HCT116 (cell line): Measurements from ENCODE around the gene RBM33. TPM values are rescaled to one million over a fixed set of nuclear protein-coding genes. Genes with fewer than 3 reads are reported as not detected.

Experiments used
- ATAC-seq: fragments of 200-7000 bp; cut with Tn5 transposase; 2 replicates; pipeline ENCODE4 v1.9.1; 2020; ENCODE audit warnings: mild to moderate bottlenecking, moderate library complexity
- BruUV-seq: library from RNA; stranded (reverse); fragments of 400-500 nt; replicated peaks from 2 replicates; lab custom pipeline; 2021; lab: Mats Ljungman, UMichigan
- CTCF ChIA-PET: fragments of 300-600 bp; sonication (Branson Sonifier 250); formaldehyde crosslinking; loops from one replicate; lab custom pipeline; 2021; ENCODE audit warnings: antibody characterized with exemption; lab: Charles Lee
- POLR2A ChIA-PET: fragments of 300-600, 350-600 bp; sonication (Branson Sonifier 250); formaldehyde crosslinking; loops from one replicate; lab custom pipeline; 2021; ENCODE audit warnings: antibody characterized with exemption; lab: Charles Lee
- RAD21 ChIA-PET, 2 experiments: fragments of 300-600 bp; sonication (Branson Sonifier 250); formaldehyde crosslinking; loops; one replicate each; lab custom pipeline; 2023; ENCODE audit warnings: low total read pairs in 2 of 2; ENCODE audit not compliant: uncharacterized antibody in 2 of 2, unreplicated experiment in 2 of 2, low non-redundant PET in 1 of 2; lab: Charles Lee
- DNase-seq: peaks from one replicate; pipeline ENCODE4 v3.0.0-alpha.2; 2010; ENCODE audit warnings: low read depth, low spot score
- H2AFZ ChIP-seq: fragments of 200-600 bp; shearing (Covaris generic), sonication (generic); 2 replicates; pipeline ENCODE4 v1.6.1; 2017; ENCODE audit warnings: low read depth, mixed run types, mixed read lengths, antibody characterized with exemption, low read length; ENCODE audit not compliant: poor library complexity, severe bottlenecking
- H3K27ac ChIP-seq: 2 replicates; pipeline ENCODE4 v1.5.1; 2012; ENCODE audit warnings: low read depth, low read length
- H3K27me3 ChIP-seq: fragments of 200-600 bp; sonication (generic); 2 replicates; pipeline ENCODE4 v1.6.1; 2016; ENCODE audit warnings: mixed run types, low read length, mixed read lengths; ENCODE audit not compliant: insufficient read depth
- H3K36me3 ChIP-seq, 2 experiments: fragments of 200-500 bp in 1 of 2; fragments of 200-600 bp in 1 of 2; sonication (Bioruptor generic) in 1 of 2; sonication (generic) in 1 of 2; 2 replicates each; pipeline versions ENCODE4 v1.5.1 to v1.6.1; 2014 to 2016; ENCODE audit warnings: low read length in 2 of 2, inconsistent platforms in 1 of 2, mixed read lengths in 1 of 2, mixed run types in 1 of 2; ENCODE audit not compliant: insufficient read depth in 2 of 2, control insufficient read depth in 1 of 2
- H3K4me1 ChIP-seq, 2 experiments: fragments of 200-600 bp in 1 of 2; sonication (generic) in 1 of 2; 2 replicates each; pipeline versions ENCODE4 v1.5.1 to v1.6.1; 2012 to 2017; ENCODE audit warnings: low read length in 2 of 2, inconsistent platforms in 1 of 2, mild to moderate bottlenecking in 1 of 2, mixed read lengths in 1 of 2, mixed run types in 1 of 2, moderate library complexity in 1 of 2; ENCODE audit not compliant: insufficient read depth in 2 of 2, control insufficient read depth in 1 of 2
- H3K4me2 ChIP-seq: fragments of 200-600 bp; sonication (generic); 2 replicates; pipeline ENCODE4 v1.6.1; 2017; ENCODE audit warnings: mixed run types, low read length, mixed read lengths
- H3K4me3 ChIP-seq, 2 experiments: fragments of 200-600 bp in 1 of 2; sonication (generic) in 1 of 2; replicated peaks in 1 of 2; 2 replicates each; pipeline ENCODE4 v1.5.1; 2011 to 2016; ENCODE audit warnings: low read length in 2 of 2, control low read depth in 1 of 2, low read depth in 1 of 2, mild to moderate bottlenecking in 1 of 2, mixed read lengths in 1 of 2, mixed run types in 1 of 2
- H3K79me2 ChIP-seq: fragments of 200-600 bp; sonication (generic); 2 replicates; pipeline ENCODE4 v1.6.1; 2017; ENCODE audit warnings: mild to moderate bottlenecking, mixed run types, low read length, moderate library complexity, mixed read lengths; ENCODE audit not compliant: insufficient read depth
- H3K9ac ChIP-seq: fragments of 200-600 bp; sonication (generic); 2 replicates; pipeline ENCODE4 v1.6.1; 2016; ENCODE audit warnings: low read length, mixed read lengths
- H3K9me2 ChIP-seq: fragments of 200-600 bp; sonication (generic), shearing (Covaris generic); 2 replicates; pipeline ENCODE4 v1.6.1; 2017; ENCODE audit warnings: mixed run types, mild to moderate bottlenecking, moderate library complexity; ENCODE audit not compliant: insufficient read depth
- H3K9me3 ChIP-seq, 2 experiments: fragments of 200-500 bp in 1 of 2; fragments of 200-600 bp in 1 of 2; sonication (Bioruptor generic) in 1 of 2; sonication (generic) in 1 of 2; 2 replicates each; pipeline ENCODE4 v1.6.1; 2014 to 2017; ENCODE audit warnings: low read length in 2 of 2, mixed read lengths in 2 of 2, inconsistent platforms in 1 of 2, low read depth in 1 of 2, mild to moderate bottlenecking in 1 of 2, mixed run types in 1 of 2, moderate library complexity in 1 of 2; ENCODE audit not compliant: control insufficient read depth in 1 of 2, insufficient read depth in 1 of 2
- H4K20me1 ChIP-seq: fragments of 200-600 bp; sonication (generic), shearing (Covaris generic); 2 replicates; pipeline ENCODE4 v1.6.1; 2017; ENCODE audit warnings: mixed run types, mild to moderate bottlenecking, moderate library complexity; ENCODE audit not compliant: insufficient read depth
- CBX3 ChIP-seq: IDR thresholded peaks from 2 replicates; pipeline ENCODE4 v1.6.1; 2012; ENCODE audit warnings: low read depth
- EZH2 ChIP-seq: fragments of 200-600 bp; sonication (generic); IDR thresholded peaks from 2 replicates; pipeline ENCODE4 v1.6.1; 2017; ENCODE audit warnings: antibody characterized with exemption, mixed run types
- EZH2phosphoT487 ChIP-seq: fragments of 200-600 bp; IDR thresholded peaks from 2 replicates; pipeline ENCODE4 v1.6.1; 2018; ENCODE audit warnings: antibody characterized with exemption, borderline replicate concordance
- FOSL1 ChIP-seq: IDR thresholded peaks from 2 replicates; pipeline ENCODE4 v1.6.1; 2012; ENCODE audit warnings: low read depth
- JUND ChIP-seq: IDR thresholded peaks from 2 replicates; pipeline ENCODE4 v1.6.1; 2012
- POLR2A ChIP-seq: IDR thresholded peaks from 2 replicates; pipeline ENCODE4 v1.7.0; 2011; ENCODE audit warnings: borderline replicate concordance; ENCODE audit not compliant: insufficient read depth, insufficient read length; ENCODE audit errors: extremely low read depth
- POLR2AphosphoS5 ChIP-seq: IDR thresholded peaks from 2 replicates; pipeline ENCODE4 v1.6.1; 2011; ENCODE audit warnings: mild to moderate bottlenecking, low read depth, low read length, moderate library complexity
- RAD21 ChIP-seq: IDR thresholded peaks from 2 replicates; pipeline ENCODE4 v1.6.1; 2012; ENCODE audit warnings: low read depth, mild to moderate bottlenecking
- SIN3A ChIP-seq: IDR thresholded peaks from 2 replicates; pipeline ENCODE4 v1.6.1; 2012; ENCODE audit warnings: low read depth
- SP1 ChIP-seq: IDR thresholded peaks from 2 replicates; pipeline ENCODE4 v1.6.1; 2012; ENCODE audit warnings: low read depth
- SRF ChIP-seq: IDR thresholded peaks from 2 replicates; pipeline ENCODE4 v1.6.1; 2012; ENCODE audit warnings: low read depth
- TCF7L2 ChIP-seq: IDR thresholded peaks from 2 replicates; pipeline ENCODE4 v1.7.0; 2011; ENCODE audit warnings: borderline replicate concordance, inconsistent platforms; ENCODE audit not compliant: insufficient read depth, insufficient read length; ENCODE audit errors: extremely low read depth
- ZFX ChIP-seq: fragments of 450-650 bp; IDR thresholded peaks from 2 replicates; pipeline ENCODE4 v1.6.1; 2017
- ZNF274 ChIP-seq: fragments of 200-500 bp; sonication (Bioruptor generic); IDR thresholded peaks from 2 replicates; pipeline ENCODE4 v1.6.1; 2014; ENCODE audit warnings: mild to moderate bottlenecking, low read depth, low read length, inconsistent platforms
- intact Hi-C: fragments of 100-400 bp; cut with micrococcal nuclease; formaldehyde crosslinking; loops from 2 replicates; pipeline ENCODE4 v1.10.0; 2022
- total RNA-seq: library from RNA; stranded (reverse); gene quantifications from one replicate; pipeline ENCODE4 v1.2.1, GENCODE V29; 2021; ENCODE audit not compliant: unreplicated experiment
- TF ChIP-seq, protein P1 (sequence below), 3 experiments: fragments of 200-600 bp in 1 of 3; sonication (generic) in 1 of 3; IDR thresholded peaks in 2 of 3; conservative IDR thresholded peaks in 1 of 3; 2 replicates each; pipeline ENCODE4 v1.5.1; 2012 to 2017; ENCODE audit warnings: low read depth in 2 of 3, low read length in 2 of 3, antibody characterized with exemption in 1 of 3, borderline replicate concordance in 1 of 3, control low read depth in 1 of 3, mild to moderate bottlenecking in 1 of 3, mixed read lengths in 1 of 3, mixed run types in 1 of 3, moderate library complexity in 1 of 3; ENCODE audit not compliant: insufficient read depth in 1 of 3
- TF ChIP-seq, protein P2 (sequence below): IDR thresholded peaks from 2 replicates; pipeline ENCODE4 v1.6.1; 2012

The RBM33 gene
- total RNA-seq, 1 experiment from 2014 or later: 64.3 TPM

DNA sequence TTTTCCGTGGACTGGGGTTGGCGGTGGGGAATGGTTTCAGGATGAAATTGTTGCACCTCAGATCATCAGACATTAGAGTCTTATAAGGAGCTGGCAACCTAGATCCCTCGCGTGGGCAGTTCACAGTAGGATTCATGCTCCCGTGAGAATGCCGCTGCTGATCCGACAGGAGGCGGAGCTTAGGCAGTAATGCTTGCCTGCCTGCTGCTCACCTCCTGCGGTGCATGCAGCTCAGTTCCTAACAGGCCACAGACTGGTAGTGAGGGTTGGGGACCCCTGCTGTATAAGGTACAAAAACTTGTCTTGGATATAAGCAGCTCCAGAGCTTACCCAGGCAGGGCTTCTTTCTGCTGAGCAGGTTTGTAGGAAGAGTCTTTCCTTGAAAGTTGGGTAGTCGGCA, 113.9 kb downstream of the RBM33 start:
- no peaks in the 10 kb centered on the region for H3K27me3 ChIP-seq
- no peak for DNase-seq
- ChIA-PET CTCF (no interaction called here), POLR2A (no interaction called here), RAD21 (no interaction called here)
- H3K4me3 ChIP-seq: no peak overlapping the region
- no peak overlapping the region for H3K27ac ChIP-seq
- H4K20me1 ChIP-seq: no peaks in the 10 kb centered on the region; the same call in none of the 2 replicates
- no peaks in the 10 kb centered on the region; a peak in 1 of 4 replicates for H3K36me3 ChIP-seq
- H2AFZ ChIP-seq: no peak overlapping the region
- no peaks in the 10 kb centered on the region for H3K9me3 ChIP-seq
- intact Hi-C loops: no loop called here
- no peak for ATAC-seq
- no TSS peak for BruUV-seq
- no peak overlapping the region for H3K9ac ChIP-seq
- no peaks in the 10 kb centered on the region for H3K9me2 ChIP-seq
- H3K4me2 ChIP-seq: no peak overlapping the region
- peaks cover 72% of the 10 kb centered on the region for H3K79me2 ChIP-seq
- no peaks in the 10 kb centered on the region for H3K4me1 ChIP-seq
- TF ChIP-seq SP1 (no peak), SRF (no peak), EZH2 (no peak), ZNF274 (no peak), CBX3 (no peak), ZFX (no peak), TCF7L2 (no peak), RAD21 (no peak), EZH2phosphoT487 (no peak), POLR2AphosphoS5 (no peak), SIN3A (no peak), FOSL1 (no peak), JUND (no peak), POLR2A (no peak)
- TF ChIP-seq, protein P1, sequence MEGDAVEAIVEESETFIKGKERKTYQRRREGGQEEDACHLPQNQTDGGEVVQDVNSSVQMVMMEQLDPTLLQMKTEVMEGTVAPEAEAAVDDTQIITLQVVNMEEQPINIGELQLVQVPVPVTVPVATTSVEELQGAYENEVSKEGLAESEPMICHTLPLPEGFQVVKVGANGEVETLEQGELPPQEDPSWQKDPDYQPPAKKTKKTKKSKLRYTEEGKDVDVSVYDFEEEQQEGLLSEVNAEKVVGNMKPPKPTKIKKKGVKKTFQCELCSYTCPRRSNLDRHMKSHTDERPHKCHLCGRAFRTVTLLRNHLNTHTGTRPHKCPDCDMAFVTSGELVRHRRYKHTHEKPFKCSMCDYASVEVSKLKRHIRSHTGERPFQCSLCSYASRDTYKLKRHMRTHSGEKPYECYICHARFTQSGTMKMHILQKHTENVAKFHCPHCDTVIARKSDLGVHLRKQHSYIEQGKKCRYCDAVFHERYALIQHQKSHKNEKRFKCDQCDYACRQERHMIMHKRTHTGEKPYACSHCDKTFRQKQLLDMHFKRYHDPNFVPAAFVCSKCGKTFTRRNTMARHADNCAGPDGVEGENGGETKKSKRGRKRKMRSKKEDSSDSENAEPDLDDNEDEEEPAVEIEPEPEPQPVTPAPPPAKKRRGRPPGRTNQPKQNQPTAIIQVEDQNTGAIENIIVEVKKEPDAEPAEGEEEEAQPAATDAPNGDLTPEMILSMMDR (IDR thresholded peaks at IDR 0.05 in 2 of 3, conservative IDR thresholded peaks at IDR 0.05 in 1 of 3; ENCODE audit: borderline replicate concordance in 1 of 3, insufficient read depth in 1 of 3, low read depth in 2 of 3, low read length in 2 of 3): no peak
- TF ChIP-seq, protein P2, sequence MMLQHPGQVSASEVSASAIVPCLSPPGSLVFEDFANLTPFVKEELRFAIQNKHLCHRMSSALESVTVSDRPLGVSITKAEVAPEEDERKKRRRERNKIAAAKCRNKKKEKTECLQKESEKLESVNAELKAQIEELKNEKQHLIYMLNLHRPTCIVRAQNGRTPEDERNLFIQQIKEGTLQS: no peak
